ENCODE results near the gene TLCD4.

DNA sequence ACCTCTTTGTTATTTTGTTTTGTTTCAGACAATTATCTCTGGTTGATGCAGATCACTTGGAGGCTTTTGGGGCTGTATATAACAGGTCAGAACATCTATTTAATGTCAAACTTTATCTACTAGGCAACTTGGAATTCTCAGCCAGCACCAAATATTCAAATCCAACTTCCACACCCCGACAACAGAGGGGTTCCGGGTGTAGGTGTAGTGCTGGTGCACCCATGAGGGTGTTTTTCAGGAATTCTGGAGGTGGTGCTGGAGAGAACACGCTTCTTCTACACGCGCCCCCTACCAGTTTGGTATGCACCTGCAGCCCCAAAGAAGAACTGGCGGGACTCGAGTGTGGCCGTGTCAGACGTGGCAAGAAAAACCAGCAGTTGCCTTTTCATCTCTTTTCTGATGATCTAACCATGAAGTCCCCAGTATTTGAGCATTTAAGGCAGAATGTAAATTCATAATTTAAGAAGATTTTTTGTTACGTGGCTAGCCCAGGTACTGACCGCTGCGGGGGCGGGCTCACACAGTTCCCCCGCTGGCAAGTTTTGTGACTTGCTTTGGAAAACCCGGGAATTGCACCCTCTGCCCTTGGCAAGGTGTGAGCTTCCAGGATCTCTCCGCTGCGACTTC, 462 bp upstream of the TLCD4 start:
- TF ChIP-seq POLR2AphosphoS5 (IDR thresholded peaks at IDR 0.05; ENCODE audit: low read depth, low read length) (no peak), TCF7L2 (IDR thresholded peaks at IDR 0.05; ENCODE audit: low read depth, low read length) (no peak), SIN3A (IDR thresholded peaks at IDR 0.05; ENCODE audit: borderline replicate concordance, insufficient read depth, low read depth, low read length) (no peak)
- TF ChIP-seq, protein P1, sequence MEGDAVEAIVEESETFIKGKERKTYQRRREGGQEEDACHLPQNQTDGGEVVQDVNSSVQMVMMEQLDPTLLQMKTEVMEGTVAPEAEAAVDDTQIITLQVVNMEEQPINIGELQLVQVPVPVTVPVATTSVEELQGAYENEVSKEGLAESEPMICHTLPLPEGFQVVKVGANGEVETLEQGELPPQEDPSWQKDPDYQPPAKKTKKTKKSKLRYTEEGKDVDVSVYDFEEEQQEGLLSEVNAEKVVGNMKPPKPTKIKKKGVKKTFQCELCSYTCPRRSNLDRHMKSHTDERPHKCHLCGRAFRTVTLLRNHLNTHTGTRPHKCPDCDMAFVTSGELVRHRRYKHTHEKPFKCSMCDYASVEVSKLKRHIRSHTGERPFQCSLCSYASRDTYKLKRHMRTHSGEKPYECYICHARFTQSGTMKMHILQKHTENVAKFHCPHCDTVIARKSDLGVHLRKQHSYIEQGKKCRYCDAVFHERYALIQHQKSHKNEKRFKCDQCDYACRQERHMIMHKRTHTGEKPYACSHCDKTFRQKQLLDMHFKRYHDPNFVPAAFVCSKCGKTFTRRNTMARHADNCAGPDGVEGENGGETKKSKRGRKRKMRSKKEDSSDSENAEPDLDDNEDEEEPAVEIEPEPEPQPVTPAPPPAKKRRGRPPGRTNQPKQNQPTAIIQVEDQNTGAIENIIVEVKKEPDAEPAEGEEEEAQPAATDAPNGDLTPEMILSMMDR (IDR thresholded peaks at IDR 0.05): peak; percentile 71
- TF ChIP-seq, protein P2, sequence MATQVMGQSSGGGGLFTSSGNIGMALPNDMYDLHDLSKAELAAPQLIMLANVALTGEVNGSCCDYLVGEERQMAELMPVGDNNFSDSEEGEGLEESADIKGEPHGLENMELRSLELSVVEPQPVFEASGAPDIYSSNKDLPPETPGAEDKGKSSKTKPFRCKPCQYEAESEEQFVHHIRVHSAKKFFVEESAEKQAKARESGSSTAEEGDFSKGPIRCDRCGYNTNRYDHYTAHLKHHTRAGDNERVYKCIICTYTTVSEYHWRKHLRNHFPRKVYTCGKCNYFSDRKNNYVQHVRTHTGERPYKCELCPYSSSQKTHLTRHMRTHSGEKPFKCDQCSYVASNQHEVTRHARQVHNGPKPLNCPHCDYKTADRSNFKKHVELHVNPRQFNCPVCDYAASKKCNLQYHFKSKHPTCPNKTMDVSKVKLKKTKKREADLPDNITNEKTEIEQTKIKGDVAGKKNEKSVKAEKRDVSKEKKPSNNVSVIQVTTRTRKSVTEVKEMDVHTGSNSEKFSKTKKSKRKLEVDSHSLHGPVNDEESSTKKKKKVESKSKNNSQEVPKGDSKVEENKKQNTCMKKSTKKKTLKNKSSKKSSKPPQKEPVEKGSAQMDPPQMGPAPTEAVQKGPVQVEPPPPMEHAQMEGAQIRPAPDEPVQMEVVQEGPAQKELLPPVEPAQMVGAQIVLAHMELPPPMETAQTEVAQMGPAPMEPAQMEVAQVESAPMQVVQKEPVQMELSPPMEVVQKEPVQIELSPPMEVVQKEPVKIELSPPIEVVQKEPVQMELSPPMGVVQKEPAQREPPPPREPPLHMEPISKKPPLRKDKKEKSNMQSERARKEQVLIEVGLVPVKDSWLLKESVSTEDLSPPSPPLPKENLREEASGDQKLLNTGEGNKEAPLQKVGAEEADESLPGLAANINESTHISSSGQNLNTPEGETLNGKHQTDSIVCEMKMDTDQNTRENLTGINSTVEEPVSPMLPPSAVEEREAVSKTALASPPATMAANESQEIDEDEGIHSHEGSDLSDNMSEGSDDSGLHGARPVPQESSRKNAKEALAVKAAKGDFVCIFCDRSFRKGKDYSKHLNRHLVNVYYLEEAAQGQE (IDR thresholded peaks at IDR 0.05; ENCODE audit: insufficient read depth in 1 of 2, low read depth in 2 of 2, low read length in 1 of 2): no peak
